PC-3 (cell line): ENCODE data around the gene WDR62.

Experiments used
- CTCF ChIP-seq: fragments of 300-600 bp; sonication (generic); conservative IDR thresholded peaks from 2 replicates; pipeline ENCODE4 v1.5.1; 2017; ENCODE audit warnings: antibody characterized with exemption, low read depth, mild to moderate bottlenecking, low read length
- EZH2 ChIP-seq: fragments of 300-600 bp; sonication (generic); IDR thresholded peaks from one replicate; pipeline ENCODE4 v1.6.1; 2017; ENCODE audit warnings: antibody characterized with exemption, mild to moderate bottlenecking, low read length; ENCODE audit not compliant: unreplicated experiment

GRCh38 chr19:36014012-36014924, 40.4 kb upstream of the WDR62 start, which contains the start of gene ALKBH6:
- TF ChIP-seq CTCF (no peak), EZH2 (no peak)
